OCI-LY3 (cell line): ENCODE results near the gene HYCC2.

Experiments used
- EZH2phosphoT487 ChIP-seq: fragments of 200-600 bp; shearing (Covaris generic); IDR thresholded peaks from 2 replicates; pipeline ENCODE4 v1.6.1; 2018; ENCODE audit warnings: antibody characterized with exemption, mixed run types, low read depth
- TF ChIP-seq, protein P1 (sequence below): fragments of 200-600, 300-600 bp; sonication (generic); IDR thresholded peaks from 2 replicates; pipeline ENCODE4 v1.5.1; 2014; ENCODE audit warnings: antibody characterized with exemption, low read length, low read depth

GRCh38 chr2:201084863-201085262, 13.4 kb upstream of the HYCC2 start:
- TF ChIP-seq, protein P1, sequence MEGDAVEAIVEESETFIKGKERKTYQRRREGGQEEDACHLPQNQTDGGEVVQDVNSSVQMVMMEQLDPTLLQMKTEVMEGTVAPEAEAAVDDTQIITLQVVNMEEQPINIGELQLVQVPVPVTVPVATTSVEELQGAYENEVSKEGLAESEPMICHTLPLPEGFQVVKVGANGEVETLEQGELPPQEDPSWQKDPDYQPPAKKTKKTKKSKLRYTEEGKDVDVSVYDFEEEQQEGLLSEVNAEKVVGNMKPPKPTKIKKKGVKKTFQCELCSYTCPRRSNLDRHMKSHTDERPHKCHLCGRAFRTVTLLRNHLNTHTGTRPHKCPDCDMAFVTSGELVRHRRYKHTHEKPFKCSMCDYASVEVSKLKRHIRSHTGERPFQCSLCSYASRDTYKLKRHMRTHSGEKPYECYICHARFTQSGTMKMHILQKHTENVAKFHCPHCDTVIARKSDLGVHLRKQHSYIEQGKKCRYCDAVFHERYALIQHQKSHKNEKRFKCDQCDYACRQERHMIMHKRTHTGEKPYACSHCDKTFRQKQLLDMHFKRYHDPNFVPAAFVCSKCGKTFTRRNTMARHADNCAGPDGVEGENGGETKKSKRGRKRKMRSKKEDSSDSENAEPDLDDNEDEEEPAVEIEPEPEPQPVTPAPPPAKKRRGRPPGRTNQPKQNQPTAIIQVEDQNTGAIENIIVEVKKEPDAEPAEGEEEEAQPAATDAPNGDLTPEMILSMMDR: no peak
- TF ChIP-seq EZH2phosphoT487: no peak
